Measurements from ENCODE around the gene TADA1. TPM values are rescaled to one million over a fixed set of nuclear protein-coding genes. Genes with fewer than 3 reads are reported as not detected.
"Not testable (repeated sequence)": the region's sequence is repeated elsewhere in the genome, so short reads cannot be mapped to it uniquely, and the experiment has no call there.

TADA1 gene
- total and polyA plus RNA-seq, 2 experiments from 2014 or later: 21.8 to 22.0 TPM

GRCh38 chr1:166836733-166837132 lies 39.3 kb downstream of the TADA1 start:
- Histone ChIP-seq H3K79me2 (replicated peaks; ENCODE audit: insufficient read depth) (peaks cover 17% of the 10 kb centered on the region), H4K20me1 (replicated peaks; ENCODE audit: insufficient read depth) (no peaks in the 10 kb centered on the region), H3K4me1 (ENCODE audit: insufficient read depth) (peaks cover 15% of the 10 kb centered on the region), H3K4me3 (no peak overlapping the region), H3K27me3 (ENCODE audit: insufficient read depth) (no peaks in the 10 kb centered on the region), H3K9me2 (ENCODE audit: insufficient read depth) (peaks cover 7% of the 10 kb centered on the region; the same call in 1 of the 2 replicates), H3K27ac (ENCODE audit: low read depth) (no peak overlapping the region), H2AFZ (no peak overlapping the region), H3F3A (replicated peaks; ENCODE audit: low read depth) (0 out of 2 replicates have a peak, but pooled peaks cover 6% of the 10 kb centered on the region), H3K4me2 (no peak overlapping the region), H3K36me3 (ENCODE audit: insufficient read depth) (peaks cover 11% of the 10 kb centered on the region)
- H3K4me3 Mint-ChIP-seq: no peak overlapping the region
- H3K9me3 Mint-ChIP-seq: peaks cover 4% of the 10 kb centered on the region
- no peak overlapping the region for H3K27ac Mint-ChIP-seq
- H3K27me3 Mint-ChIP-seq (ENCODE audit: insufficient read depth, low read depth, poor library complexity): peaks cover 9% of the 10 kb centered on the region
- no peak for ATAC-seq
- TF ChIP-seq STAT1 (IDR thresholded peaks at IDR 0.05; ENCODE audit: unreplicated experiment) (no peak), JUNB (IDR thresholded peaks at IDR 0.05; ENCODE audit: unreplicated experiment) (no peak), ZNF114 (CRISPR knock-in tag; IDR thresholded peaks at IDR 0.05) (no peak), ZNF462 (CRISPR knock-in tag; IDR thresholded peaks at IDR 0.05) (no peak), REST (IDR thresholded peaks at IDR 0.05; ENCODE audit: unreplicated experiment) (no peak), POLR2AphosphoS5 (IDR thresholded peaks at IDR 0.05; ENCODE audit: low read depth) (no peak), NANOG (IDR thresholded peaks at IDR 0.05; ENCODE audit: borderline replicate concordance) (no peak), EZH2phosphoT487 (IDR thresholded peaks at IDR 0.05; ENCODE audit: unreplicated experiment) (no peak), ETS1 (IDR thresholded peaks at IDR 0.05) (no peak)
- no peak for DNase-seq (ENCODE audit: low spot score)
- H3K36me3 Mint-ChIP-seq (ENCODE audit: low read depth): peaks cover 18% of the 10 kb centered on the region
- H3K4me1 Mint-ChIP-seq: peaks cover 24% of the 10 kb centered on the region

GRCh38 chr1:166829762-166830161 lies 46.3 kb downstream of the TADA1 start:
- peaks cover 22% of the 10 kb centered on the region for H3K36me3 Mint-ChIP-seq (ENCODE audit: low read depth)
- H3K36me3 ChIP-seq (ENCODE audit: insufficient read depth); H3K9me2 ChIP-seq (ENCODE audit: insufficient read depth); H4K20me1 ChIP-seq (replicated peaks; ENCODE audit: insufficient read depth); ATAC-seq; H3K4me3 ChIP-seq; H3K4me3 Mint-ChIP-seq; H3K4me2 ChIP-seq; H3K4me1 ChIP-seq (ENCODE audit: insufficient read depth); H3K79me2 ChIP-seq (replicated peaks; ENCODE audit: insufficient read depth); H3K4me1 Mint-ChIP-seq; H2AFZ ChIP-seq; H3K27ac Mint-ChIP-seq; H3F3A ChIP-seq (replicated peaks; ENCODE audit: low read depth); DNase-seq (ENCODE audit: low spot score); H3K27ac ChIP-seq (ENCODE audit: low read depth); H3K27me3 Mint-ChIP-seq (ENCODE audit: insufficient read depth, low read depth, poor library complexity); H3K27me3 ChIP-seq (ENCODE audit: insufficient read depth): not testable (repeated sequence)
- peaks cover 46% of the 10 kb centered on the region for H3K9me3 Mint-ChIP-seq
